GM19328 (cell line): Measurements from ENCODE around the gene ZNF543.
A peak's percentile ranks its signal among the peaks of the same experiment; 100 is the strongest.
"Not testable (repeated sequence)": the region's sequence is repeated elsewhere in the genome, so short reads cannot be mapped to it uniquely, and the experiment has no call there.

Source experiments
- ATAC-seq: cut with Tn5 transposase; IDR thresholded peaks from one replicate; pipeline ENCODE4 v1.9.1; 2021; ENCODE audit warnings: mild to moderate bottlenecking, moderate library complexity; ENCODE audit not compliant: unreplicated experiment

ZNF543 gene

GRCh38 chr19:57320180-57321084, at the start of gene ZNF543:
ZNF543 (plus strand) TSS chr19:57320472; CDS start chr19:57320854, 382 bp downstream.
- ATAC-seq, result peak; percentile 92

- no peak for ATAC-seq
These were observed 49.0 kb upstream of the ZNF543 start for GRCh38 chr19:57271280-57271679.

GRCh38 chr19:57273014-57273413, 47.3 kb upstream of the ZNF543 start:
- no peak for ATAC-seq

DNA sequence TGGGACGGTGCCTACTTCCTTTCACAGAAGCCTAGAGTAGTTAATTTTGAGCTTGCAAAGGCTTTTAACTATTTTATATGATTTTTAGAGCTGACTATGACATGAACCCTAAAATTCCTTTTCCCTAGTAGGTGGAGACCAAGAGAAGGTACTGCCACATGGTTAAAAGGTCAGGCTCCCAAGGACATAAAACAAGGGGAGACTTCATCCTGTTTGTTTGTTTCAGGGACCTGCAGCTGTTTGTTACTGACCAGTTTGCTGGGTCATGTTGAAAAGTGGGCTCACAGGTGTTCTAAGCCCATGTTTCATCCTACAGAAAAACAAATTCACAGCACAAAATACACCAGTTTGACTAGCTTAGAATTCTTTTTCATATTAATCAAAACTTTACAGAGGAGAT, 43.8 kb upstream of the ZNF543 start:
- no peak for ATAC-seq

- not testable (repeated sequence) for ATAC-seq
These were observed 41.8 kb upstream of the ZNF543 start for GRCh38 chr19:57278481-57278880.

- ATAC-seq, result peak; percentile 72
These were observed 40.7 kb upstream of the ZNF543 start for GRCh38 chr19:57279418-57280164.

- peak; percentile 64 for ATAC-seq
These were observed 39.9 kb upstream of the ZNF543 start, which contains the start of gene ZNF460 for GRCh38 chr19:57280165-57280961. ZNF460 (plus strand) TSS chr19:57280485; CDS start chr19:57280807, 322 bp downstream.

GRCh38 chr19:57280962-57281400, 39.3 kb upstream of the ZNF543 start:
- no peak for ATAC-seq

- ATAC-seq, result no peak
These were observed 38.1 kb upstream of the ZNF543 start for GRCh38 chr19:57282011-57282643.

- no peak for ATAC-seq
These were observed 31.9 kb upstream of the ZNF543 start for GRCh38 chr19:57288373-57288772.

GRCh38 chr19:57290970-57291369, 29.3 kb upstream of the ZNF543 start:
- ATAC-seq, result no peak

DNA sequence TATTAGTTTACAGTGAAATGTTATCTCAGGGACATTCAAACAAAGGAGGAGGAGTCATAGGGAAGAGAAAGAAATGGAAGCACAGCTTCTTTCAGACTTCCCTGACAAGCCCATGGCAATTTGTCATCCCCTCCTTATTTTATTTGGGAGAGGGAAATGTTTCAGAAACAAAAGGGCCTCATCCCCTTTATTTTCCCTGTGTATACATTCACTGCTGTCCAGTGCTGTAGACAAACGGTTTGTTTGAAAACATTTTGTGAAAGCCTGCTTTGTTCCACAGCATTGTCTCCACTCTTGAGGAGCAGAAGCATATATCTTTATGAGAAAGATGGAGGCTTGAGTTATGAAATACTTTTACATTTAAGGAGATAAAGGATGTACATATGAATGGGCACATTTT, 27.7 kb upstream of the ZNF543 start:
- ATAC-seq, result no peak

DNA sequence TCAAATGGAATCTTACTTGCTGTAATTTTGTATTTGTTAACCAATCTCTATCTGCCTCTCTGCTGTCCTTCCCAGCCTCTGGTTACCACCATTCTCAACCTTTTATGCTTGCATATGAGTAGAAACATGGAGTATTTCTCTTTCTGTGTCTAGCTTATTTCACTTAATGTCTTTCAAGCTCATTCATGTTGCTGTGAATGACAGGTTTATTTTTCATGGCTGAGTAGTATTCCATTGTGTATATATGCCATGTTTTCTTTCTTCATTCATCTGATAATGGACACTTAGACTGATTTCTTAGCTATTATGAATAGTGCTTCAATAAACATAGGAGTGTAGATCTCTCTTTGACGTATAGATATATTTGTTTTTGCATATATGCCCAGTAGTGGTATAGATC, 26.6 kb upstream of the ZNF543 start:
- ATAC-seq, result no peak

DNA sequence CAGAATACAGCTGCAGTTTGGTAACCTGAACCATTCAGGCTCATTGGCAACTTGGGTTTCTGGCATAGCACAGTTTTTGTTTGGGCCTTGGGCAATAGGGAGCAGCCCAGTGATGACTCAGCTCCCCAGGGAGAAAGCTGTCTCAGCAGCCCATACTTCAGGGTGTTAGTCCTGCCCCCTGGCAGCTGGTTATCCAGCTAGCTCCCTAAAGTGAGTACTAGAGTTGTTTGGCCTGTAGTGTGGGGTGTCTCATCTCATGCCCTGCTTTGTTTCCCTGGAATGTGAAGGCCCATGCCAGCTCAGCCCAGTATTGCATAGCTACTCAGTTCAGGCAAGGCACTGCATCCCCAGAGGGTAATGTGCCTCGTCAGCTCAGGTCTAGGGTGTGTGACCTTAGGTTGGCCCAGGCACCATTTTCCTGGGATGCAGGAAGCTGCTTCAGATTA, 18.2 kb upstream of the ZNF543 start:
- ATAC-seq, result no peak

GRCh38 chr19:57302727-57303401, 17.4 kb upstream of the ZNF543 start:
- no peak for ATAC-seq

GRCh38 chr19:57305056-57305455, 15.2 kb upstream of the ZNF543 start:
- no peak for ATAC-seq

GRCh38 chr19:57308514-57308913, 11.8 kb upstream of the ZNF543 start:
- no peak for ATAC-seq

- ATAC-seq, result no peak
These were observed 9.5 kb upstream of the ZNF543 start for GRCh38 chr19:57310792-57311191.

GRCh38 chr19:57314146-57314545, 6.1 kb upstream of the ZNF543 start:
- ATAC-seq, result no peak

GRCh38 chr19:57317503-57317902, 2.8 kb upstream of the ZNF543 start:
- ATAC-seq, result no peak
